ENCODE measurements around the gene NINJ2.

DNA sequence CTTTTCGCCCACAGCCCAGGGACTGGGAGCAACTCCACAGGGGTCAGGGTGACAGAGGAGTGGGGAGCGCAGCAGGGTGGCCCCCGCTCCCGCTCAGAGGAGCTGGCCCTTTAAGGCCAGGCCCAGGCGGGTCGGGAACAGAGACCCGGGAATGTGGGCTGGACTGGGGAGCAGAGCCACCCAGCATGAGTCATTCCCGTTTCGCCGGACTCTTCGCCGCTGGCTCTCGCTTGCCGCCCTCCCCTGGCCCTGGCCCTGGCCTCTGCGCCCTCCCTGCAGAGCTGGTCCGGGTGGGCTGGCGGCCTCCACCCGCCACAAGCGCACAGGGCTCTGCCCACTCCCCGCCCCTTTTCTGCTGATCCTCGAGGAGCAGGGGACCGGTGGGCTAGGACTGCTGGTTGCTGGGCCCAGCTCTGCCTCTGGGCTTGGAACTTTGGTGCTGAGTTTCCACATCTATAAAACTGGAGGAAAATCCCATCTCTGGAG, 92.8 kb downstream of the NINJ2 start:
- TF ChIP-seq, protein P1, sequence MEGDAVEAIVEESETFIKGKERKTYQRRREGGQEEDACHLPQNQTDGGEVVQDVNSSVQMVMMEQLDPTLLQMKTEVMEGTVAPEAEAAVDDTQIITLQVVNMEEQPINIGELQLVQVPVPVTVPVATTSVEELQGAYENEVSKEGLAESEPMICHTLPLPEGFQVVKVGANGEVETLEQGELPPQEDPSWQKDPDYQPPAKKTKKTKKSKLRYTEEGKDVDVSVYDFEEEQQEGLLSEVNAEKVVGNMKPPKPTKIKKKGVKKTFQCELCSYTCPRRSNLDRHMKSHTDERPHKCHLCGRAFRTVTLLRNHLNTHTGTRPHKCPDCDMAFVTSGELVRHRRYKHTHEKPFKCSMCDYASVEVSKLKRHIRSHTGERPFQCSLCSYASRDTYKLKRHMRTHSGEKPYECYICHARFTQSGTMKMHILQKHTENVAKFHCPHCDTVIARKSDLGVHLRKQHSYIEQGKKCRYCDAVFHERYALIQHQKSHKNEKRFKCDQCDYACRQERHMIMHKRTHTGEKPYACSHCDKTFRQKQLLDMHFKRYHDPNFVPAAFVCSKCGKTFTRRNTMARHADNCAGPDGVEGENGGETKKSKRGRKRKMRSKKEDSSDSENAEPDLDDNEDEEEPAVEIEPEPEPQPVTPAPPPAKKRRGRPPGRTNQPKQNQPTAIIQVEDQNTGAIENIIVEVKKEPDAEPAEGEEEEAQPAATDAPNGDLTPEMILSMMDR (conservative IDR thresholded peaks at IDR 0.05 in 1 of 2, IDR thresholded peaks at IDR 0.05 in 1 of 2; ENCODE audit: extremely low read depth in 1 of 2, insufficient read depth in 1 of 2, low read depth in 1 of 2, low read length in 2 of 2): no peak
- TF ChIP-seq EZH2 (IDR thresholded peaks at IDR 0.05; ENCODE audit: borderline replicate concordance, low read length): no peak

All from mammary epithelial cell (primary cell).